Gastroesophageal sphincter (tissue), 4 donors: ENCODE results near the gene MICU1. TPM values are rescaled to one million over a fixed set of nuclear protein-coding genes. Genes with fewer than 3 reads are reported as not detected.

Source experiments
- ATAC-seq: fragments of 150-250 bp; one replicate; pipeline ENCODE4 v1.9.1; 2016; ENCODE audit warnings: mild to moderate bottlenecking, moderate library complexity
- H3K27ac ChIP-seq, 4 donors: fragments of 200-600 bp; sonication (generic) in 3 of 4; 1 replicate in 3 of 4; 2 replicates in 1 of 4; pipeline ENCODE4 v1.5.1; 2016 to 2019
- H3K27me3 ChIP-seq: fragments of 200-600 bp; sonication (generic); one replicate; pipeline ENCODE4 v1.5.1; 2019
- H3K36me3 ChIP-seq, 2 donors: fragments of 200-600 bp; sonication (generic); one replicate each; pipeline ENCODE4 v1.5.1; 2019; ENCODE audit warnings: control low read depth in 1 of 2
- H3K4me1 ChIP-seq, 3 donors: fragments of 200-600 bp; sonication (generic); 1 replicate in 2 of 3; 2 replicates in 1 of 3; pipeline ENCODE4 v1.5.1; 2016 to 2019; ENCODE audit warnings: control low read depth in 2 of 3
- H3K4me3 ChIP-seq, 2 donors: fragments of 200-600 bp; sonication (generic); one replicate each; pipeline ENCODE4 v1.5.1; 2019; ENCODE audit warnings: mild to moderate bottlenecking in 1 of 2, moderate library complexity in 1 of 2
- H3K9me3 ChIP-seq, 3 donors: fragments of 200-600 bp; sonication (generic); one replicate each; pipeline ENCODE4 v1.5.1; 2017 to 2019; ENCODE audit warnings: control low read depth in 2 of 3
- EP300 ChIP-seq: sonication (generic); formaldehyde crosslinking; IDR thresholded peaks from one replicate; pipeline ENCODE4 v1.6.1; 2017; ENCODE audit warnings: antibody characterized with exemption, mild to moderate bottlenecking
- POLR2A ChIP-seq, 2 donors: fragments of 450-650 bp; IDR thresholded peaks; one replicate each; pipeline ENCODE4 v1.6.1; 2017; ENCODE audit warnings: antibody characterized with exemption in 2 of 2, mild to moderate bottlenecking in 2 of 2, moderate library complexity in 1 of 2
- POLR2AphosphoS5 ChIP-seq: sonication (generic); formaldehyde crosslinking; IDR thresholded peaks from one replicate; pipeline ENCODE4 v1.6.1; 2017; ENCODE audit warnings: antibody characterized with exemption
- WGBS, 2 donors: methylation state at CpG; one replicate each; pipeline ENCODE4 v1.1.5; 2018; ENCODE audit warnings: low coverage in 1 of 2; 5-methylcytosine and 5-hydroxymethylcytosine counted together
- total RNA-seq, 4 donors: library from RNA; depleted of rRNA; stranded (reverse); fragments of >200 nt; gene quantifications; one replicate each; pipeline ENCODE4 v1.1.0, GENCODE V29; 2016
- TF ChIP-seq, protein P1 (sequence below), 4 experiments: fragments of 200-600 bp in 2 of 4; fragments of 450-650 bp in 2 of 4; sonication (generic) in 1 of 4; IDR thresholded peaks; one replicate each; pipeline ENCODE4 v1.5.1; 2017 to 2019; ENCODE audit warnings: antibody characterized with exemption in 4 of 4, mild to moderate bottlenecking in 2 of 4, moderate library complexity in 2 of 4

MICU1 gene
- total RNA-seq, 4 donors from 2014 or later: 37.5 to 42.2 (median 40.8) TPM

DNA sequence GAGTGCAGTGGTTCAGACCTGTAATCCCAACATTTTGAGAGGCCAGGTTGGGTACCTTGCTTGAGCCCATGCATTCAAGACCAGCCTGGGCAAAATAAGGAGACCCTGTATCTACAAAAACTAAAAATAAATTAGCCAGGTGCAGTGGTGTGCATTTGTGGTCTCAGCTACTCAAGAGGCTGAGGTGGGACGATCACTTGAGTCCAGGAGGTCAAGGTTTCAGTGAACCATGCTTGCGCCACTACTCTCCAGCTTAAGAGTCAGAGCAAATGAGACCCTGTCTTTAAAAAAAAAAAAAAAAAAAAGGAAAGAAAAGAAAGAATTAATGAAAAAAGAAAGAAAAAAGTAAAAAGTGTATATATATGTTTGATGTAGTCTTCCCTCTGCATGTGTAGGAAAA lies 24.7 kb downstream of the MICU1 start:
- TF ChIP-seq POLR2A (IDR thresholded peaks at IDR 0.05) (no peak), EP300 (no peak), POLR2AphosphoS5 (no peak)
- TF ChIP-seq, protein P1, sequence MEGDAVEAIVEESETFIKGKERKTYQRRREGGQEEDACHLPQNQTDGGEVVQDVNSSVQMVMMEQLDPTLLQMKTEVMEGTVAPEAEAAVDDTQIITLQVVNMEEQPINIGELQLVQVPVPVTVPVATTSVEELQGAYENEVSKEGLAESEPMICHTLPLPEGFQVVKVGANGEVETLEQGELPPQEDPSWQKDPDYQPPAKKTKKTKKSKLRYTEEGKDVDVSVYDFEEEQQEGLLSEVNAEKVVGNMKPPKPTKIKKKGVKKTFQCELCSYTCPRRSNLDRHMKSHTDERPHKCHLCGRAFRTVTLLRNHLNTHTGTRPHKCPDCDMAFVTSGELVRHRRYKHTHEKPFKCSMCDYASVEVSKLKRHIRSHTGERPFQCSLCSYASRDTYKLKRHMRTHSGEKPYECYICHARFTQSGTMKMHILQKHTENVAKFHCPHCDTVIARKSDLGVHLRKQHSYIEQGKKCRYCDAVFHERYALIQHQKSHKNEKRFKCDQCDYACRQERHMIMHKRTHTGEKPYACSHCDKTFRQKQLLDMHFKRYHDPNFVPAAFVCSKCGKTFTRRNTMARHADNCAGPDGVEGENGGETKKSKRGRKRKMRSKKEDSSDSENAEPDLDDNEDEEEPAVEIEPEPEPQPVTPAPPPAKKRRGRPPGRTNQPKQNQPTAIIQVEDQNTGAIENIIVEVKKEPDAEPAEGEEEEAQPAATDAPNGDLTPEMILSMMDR (IDR thresholded peaks at IDR 0.05): no peak
- Histone ChIP-seq H3K36me3 (peaks cover 0 to 4% of the 10 kb centered on the region in 2 donors), H3K4me1 (peaks cover 0 to 6% (median 0%) of the 10 kb centered on the region in 3 donors), H3K27ac (no peak overlapping the region), H3K9me3 (no peaks in the 10 kb centered on the region), H3K27me3 (no peaks in the 10 kb centered on the region), H3K4me3 (no peak overlapping the region)
- WGBS, 2 donors: no CpG with 5 or more reads among the region's 2 CpGs
- ATAC-seq: no peak

GRCh38 chr10:72598769-72599701 lies 26.8 kb downstream of the MICU1 start:
- no peak for ATAC-seq
- WGBS, 2 donors: 44 to 87% methylated on average over 4 of the region's 4 CpGs
- Histone ChIP-seq H3K9me3 (no peaks in the 10 kb centered on the region), H3K27ac (no peak overlapping the region), H3K27me3 (no peaks in the 10 kb centered on the region), H3K36me3 (peaks cover 0 to 4% of the 10 kb centered on the region in 2 donors), H3K4me3 (no peak overlapping the region), H3K4me1 (no peaks in the 10 kb centered on the region)
- TF ChIP-seq POLR2A (IDR thresholded peaks at IDR 0.05): no peak
- TF ChIP-seq EP300: no peak
- TF ChIP-seq, protein P1 (IDR thresholded peaks at IDR 0.05): no peak
- no peak for TF ChIP-seq POLR2AphosphoS5

DNA sequence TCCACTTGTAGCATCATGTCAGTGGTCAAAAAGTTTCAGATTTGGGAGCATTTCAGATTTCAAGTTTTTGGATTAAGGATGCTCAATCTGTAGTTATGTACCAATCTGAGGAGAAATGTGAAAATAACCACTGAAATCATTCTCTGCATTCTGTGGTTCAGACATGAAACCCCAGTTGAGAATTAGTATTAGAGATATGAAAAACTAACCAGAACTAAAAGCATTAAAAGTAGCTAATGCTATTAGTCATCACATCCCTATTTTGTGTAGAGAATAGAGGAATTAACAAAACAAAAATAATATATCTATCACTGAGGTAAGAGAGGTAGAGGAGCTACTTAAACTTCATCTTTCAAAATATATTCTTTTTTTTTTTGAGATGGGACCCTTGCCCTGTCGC lies 28.0 kb downstream of the MICU1 start:
- H3K4me1 ChIP-seq: no peaks in the 10 kb centered on the region
- TF ChIP-seq, protein P1 (IDR thresholded peaks at IDR 0.05): no peak
- no peak for TF ChIP-seq EP300
- TF ChIP-seq POLR2A (IDR thresholded peaks at IDR 0.05): no peak
- no peak for TF ChIP-seq POLR2AphosphoS5
- WGBS, 2 donors: 100% methylated on average over 1 of the region's 1 CpG
- H3K27ac ChIP-seq: no peak overlapping the region
- H3K4me3 ChIP-seq: no peak overlapping the region
- no peaks in the 10 kb centered on the region for H3K9me3 ChIP-seq
- no peaks in the 10 kb centered on the region for H3K27me3 ChIP-seq
- no peak for ATAC-seq
- peaks cover 0 to 4% of the 10 kb centered on the region in 2 donors for H3K36me3 ChIP-seq

GRCh38 chr10:72595436-72595835 lies 30.4 kb downstream of the MICU1 start:
- no peaks in the 10 kb centered on the region for H3K9me3 ChIP-seq
- ATAC-seq: no peak
- H3K4me3 ChIP-seq: no peak overlapping the region
- TF ChIP-seq POLR2AphosphoS5: no peak
- H3K4me1 ChIP-seq: no peaks in the 10 kb centered on the region
- no peaks in the 10 kb centered on the region for H3K27me3 ChIP-seq
- WGBS, 2 donors: 86 to 100% methylated on average over 1 of the region's 1 CpG
- H3K36me3 ChIP-seq: no peaks in the 10 kb centered on the region
- no peak overlapping the region for H3K27ac ChIP-seq

- no peak for ATAC-seq
- no peak for TF ChIP-seq POLR2A (IDR thresholded peaks at IDR 0.05)
- TF ChIP-seq POLR2AphosphoS5: no peak
- TF ChIP-seq, protein P1 (IDR thresholded peaks at IDR 0.05): no peak
- TF ChIP-seq EP300: no peak
- no peaks in the 10 kb centered on the region for H3K36me3 ChIP-seq
- no peaks in the 10 kb centered on the region for H3K4me1 ChIP-seq
- no peaks in the 10 kb centered on the region for H3K9me3 ChIP-seq
- no peaks in the 10 kb centered on the region for H3K27me3 ChIP-seq
- no peak overlapping the region for H3K27ac ChIP-seq
- WGBS, 2 donors: 79 to 82% methylated on average over 1 of the region's 1 CpG
- H3K4me3 ChIP-seq: no peak overlapping the region
Observed at GRCh38 chr10:72593963-72594362, 31.9 kb downstream of the MICU1 start.
